Measurements from ENCODE around the gene CBARP. TPM values are rescaled to one million over a fixed set of nuclear protein-coding genes. Genes with fewer than 3 reads are reported as not detected.

The CBARP gene
- total RNA-seq, 1 donor from 2014 or later = 74.7 TPM

GRCh38 chr19:1281569-1282287 is 43.9 kb upstream of the CBARP start:
- peaks cover 8% of the 10 kb centered on the region for H3K4me1 Mint-ChIP-seq (ENCODE audit: low read depth, unreplicated experiment)
- no peak for DNase-seq
- H3K27ac Mint-ChIP-seq (ENCODE audit: unreplicated experiment) = peak overlapping the region; percentile 12
- H3K4me3 Mint-ChIP-seq (ENCODE audit: unreplicated experiment) = no peak overlapping the region
- H3K27me3 Mint-ChIP-seq (ENCODE audit: unreplicated experiment) = peaks cover 17% of the 10 kb centered on the region
- peaks cover 6% of the 10 kb centered on the region for H3K9me3 Mint-ChIP-seq (ENCODE audit: unreplicated experiment)
- H3K36me3 Mint-ChIP-seq (ENCODE audit: unreplicated experiment) = no peaks in the 10 kb centered on the region
- TF ChIP-seq CTCF (IDR thresholded peaks at IDR 0.05; ENCODE audit: partially characterized antibody, unreplicated experiment) = no peak

GRCh38 chr19:1280636-1281568 is 43.1 kb upstream of the CBARP start:
- no peak for TF ChIP-seq CTCF (IDR thresholded peaks at IDR 0.05; ENCODE audit: partially characterized antibody, unreplicated experiment)
- no peaks in the 10 kb centered on the region for H3K36me3 Mint-ChIP-seq (ENCODE audit: unreplicated experiment)
- peaks cover 8% of the 10 kb centered on the region for H3K4me1 Mint-ChIP-seq (ENCODE audit: low read depth, unreplicated experiment)
- H3K4me3 Mint-ChIP-seq (ENCODE audit: unreplicated experiment) = peak overlapping the region; percentile 64
- H3K27ac Mint-ChIP-seq (ENCODE audit: unreplicated experiment) = peak overlapping the region; percentile 94
- DNase-seq = no peak
- peaks cover 17% of the 10 kb centered on the region for H3K27me3 Mint-ChIP-seq (ENCODE audit: unreplicated experiment)
- peaks cover 6% of the 10 kb centered on the region for H3K9me3 Mint-ChIP-seq (ENCODE audit: unreplicated experiment)

GRCh38 chr19:1279782-1280341 is 42.1 kb upstream of the CBARP start:
- Mint-ChIP-seq H3K36me3 (ENCODE audit: unreplicated experiment) (no peaks in the 10 kb centered on the region), H3K9me3 (ENCODE audit: unreplicated experiment) (peaks cover 5% of the 10 kb centered on the region), H3K4me3 (ENCODE audit: unreplicated experiment) (peak overlapping the region; percentile 11), H3K27ac (ENCODE audit: unreplicated experiment) (peak overlapping the region; percentile 94), H3K27me3 (ENCODE audit: unreplicated experiment) (peaks cover 15% of the 10 kb centered on the region), H3K4me1 (ENCODE audit: low read depth, unreplicated experiment) (peaks cover 8% of the 10 kb centered on the region)
- peak; percentile 89 for DNase-seq
- TF ChIP-seq CTCF (IDR thresholded peaks at IDR 0.05; ENCODE audit: partially characterized antibody, unreplicated experiment) = peak; percentile 96

DNA sequence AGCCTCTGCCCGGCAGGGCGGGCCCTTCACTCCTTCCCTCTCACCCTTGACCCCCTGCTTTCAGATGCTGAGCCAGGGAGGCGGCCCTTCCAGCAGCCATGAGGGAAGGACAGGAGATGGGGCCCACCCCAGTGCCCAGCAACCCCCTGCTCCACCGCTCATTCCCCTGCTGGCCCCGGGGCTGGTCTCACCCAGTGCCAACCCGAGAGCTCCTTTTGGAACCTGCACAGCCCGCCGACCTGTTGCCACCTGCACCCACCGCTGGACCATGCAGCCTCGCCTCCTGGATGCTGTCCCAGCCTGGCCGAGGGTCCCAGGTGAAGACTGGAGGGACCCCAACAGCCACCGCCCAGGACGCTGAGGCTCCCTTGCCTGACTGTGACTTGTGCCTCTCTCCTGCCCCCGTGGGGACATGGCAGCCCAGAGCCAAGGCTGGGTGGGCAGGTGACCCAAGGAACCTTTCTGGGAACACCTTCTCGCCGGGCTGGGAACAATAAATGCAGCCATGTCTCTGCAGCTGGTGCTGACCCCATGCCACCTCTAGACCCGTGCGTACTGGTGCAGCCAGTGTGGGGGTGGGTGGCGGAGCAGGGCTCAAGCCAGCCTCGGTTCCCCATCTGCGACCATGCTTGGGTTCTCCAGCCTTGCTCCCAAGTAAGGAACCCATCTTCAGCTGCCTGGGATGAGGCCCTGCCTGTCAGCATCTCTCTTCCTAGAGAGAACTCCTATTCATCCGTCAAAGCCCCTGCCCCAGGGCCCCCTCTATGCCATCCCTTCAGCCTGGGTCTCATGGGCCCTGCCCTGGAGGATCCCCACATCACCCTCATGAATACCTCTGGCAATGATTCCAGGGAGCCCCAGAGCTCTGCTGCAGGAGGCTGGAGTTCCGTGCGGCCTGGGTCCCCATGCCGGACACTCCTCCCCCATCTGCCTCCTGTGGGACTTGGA is 41.2 kb upstream of the CBARP start:
- DNase-seq = no peak
- no peak for TF ChIP-seq CTCF (IDR thresholded peaks at IDR 0.05; ENCODE audit: partially characterized antibody, unreplicated experiment)
- Mint-ChIP-seq H3K9me3 (ENCODE audit: unreplicated experiment) (peaks cover 2% of the 10 kb centered on the region), H3K4me1 (ENCODE audit: low read depth, unreplicated experiment) (peaks cover 10% of the 10 kb centered on the region), H3K4me3 (ENCODE audit: unreplicated experiment) (no peak overlapping the region), H3K27me3 (ENCODE audit: unreplicated experiment) (peaks cover 11% of the 10 kb centered on the region), H3K27ac (ENCODE audit: unreplicated experiment) (no peak overlapping the region), H3K36me3 (ENCODE audit: unreplicated experiment) (no peaks in the 10 kb centered on the region)

Data from glutamatergic neuron (in vitro differentiated cells).